Neural progenitor cell (in vitro differentiated cells): ENCODE results near the gene NDUFS1.

Experiments used
- CTCF ChIP-seq: fragments of 200-600 bp; sonication (generic); IDR thresholded peaks from 2 replicates; pipeline ENCODE4 v1.5.1; 2017; ENCODE audit warnings: antibody characterized with exemption, mild to moderate bottlenecking
- EZH2 ChIP-seq: fragments of 200-600 bp; sonication (generic); IDR thresholded peaks from 2 replicates; pipeline ENCODE4 v1.6.1; 2017; ENCODE audit warnings: antibody characterized with exemption, mild to moderate bottlenecking, moderate library complexity
- EZH2phosphoT487 ChIP-seq: fragments of 200-600 bp; sonication (generic); IDR thresholded peaks from 2 replicates; pipeline ENCODE4 v1.6.1; 2017; ENCODE audit warnings: antibody characterized with exemption

- TF ChIP-seq CTCF (no peak), EZH2 (no peak), EZH2phosphoT487 (no peak)
These were observed 14.9 kb downstream of the NDUFS1 start for GRCh38 chr2:206144383-206144782.
